GM21737 (cell line): ENCODE measurements around the gene ID3.
A peak's percentile ranks its signal among the peaks of the same experiment; 100 is the strongest.

ENCODE experiments used
- ATAC-seq: cut with Tn5 transposase; IDR thresholded peaks from one replicate; pipeline ENCODE4 v1.9.1; 2021; ENCODE audit warnings: mild to moderate bottlenecking, moderate library complexity; ENCODE audit not compliant: unreplicated experiment

Gene ID3

GRCh38 chr1:23528250-23528978 lies 30.9 kb downstream of the ID3 start:
- ATAC-seq, result peak; percentile 35

GRCh38 chr1:23527900-23528249 lies 31.4 kb downstream of the ID3 start:
- no peak for ATAC-seq

GRCh38 chr1:23527366-23527765 lies 31.9 kb downstream of the ID3 start:
- ATAC-seq, result no peak

GRCh38 chr1:23526329-23527041 lies 32.8 kb downstream of the ID3 start:
- no peak for ATAC-seq

GRCh38 chr1:23525558-23526250 lies 33.6 kb downstream of the ID3 start:
- ATAC-seq, result no peak

GRCh38 chr1:23524716-23525401 lies 34.4 kb downstream of the ID3 start:
- no peak for ATAC-seq

- ATAC-seq, result no peak
Measured at GRCh38 chr1:23524163-23524562, 35.1 kb downstream of the ID3 start.

GRCh38 chr1:23522244-23522982 lies 36.9 kb downstream of the ID3 start:
- ATAC-seq, result no peak

GRCh38 chr1:23521588-23521987 lies 37.7 kb downstream of the ID3 start:
- ATAC-seq, result no peak

- no peak for ATAC-seq
Measured at GRCh38 chr1:23517581-23517980, 41.7 kb downstream of the ID3 start.

- no peak for ATAC-seq
Measured at GRCh38 chr1:23515905-23516304, 43.4 kb downstream of the ID3 start.

- no peak for ATAC-seq
Measured at GRCh38 chr1:23514111-23514679, 45.1 kb downstream of the ID3 start.

- ATAC-seq, result no peak
Measured at GRCh38 chr1:23509896-23510295, 49.4 kb downstream of the ID3 start.
